SJSA1 (cell line): ENCODE data around the gene DPYSL4. TPM values are rescaled to one million over a fixed set of nuclear protein-coding genes. Genes with fewer than 3 reads are reported as not detected.

ENCODE experiments used
- DNase-seq, 2 experiments: peaks; one replicate each; pipeline ENCODE4 v3.0.0-alpha.2; 2015 to 2020; ENCODE audit warnings: low spot score in 2 of 2, low read depth in 1 of 2
- H3K27ac ChIP-seq: fragments of 250-450 bp; sonication (Bioruptor Pico); 2 replicates; pipeline ENCODE4 v1.5.1; 2020; ENCODE audit warnings: mild to moderate bottlenecking, moderate library complexity
- H3K27me3 ChIP-seq: fragments of 250-450 bp; sonication (Bioruptor Pico); replicated peaks from 2 replicates; pipeline ENCODE4 v1.5.1; 2020; ENCODE audit warnings: mild to moderate bottlenecking, moderate library complexity
- H3K36me3 ChIP-seq: fragments of 250-450 bp; sonication (Bioruptor Pico); 2 replicates; pipeline ENCODE4 v1.5.1; 2020; ENCODE audit warnings: mild to moderate bottlenecking
- H3K4me1 ChIP-seq: fragments of 250-450 bp; sonication (Bioruptor Pico); replicated peaks from 2 replicates; pipeline ENCODE4 v1.6.1; 2021; ENCODE audit warnings: mild to moderate bottlenecking
- H3K4me3 ChIP-seq: fragments of 250-450 bp; sonication (Bioruptor Pico); 2 replicates; pipeline ENCODE4 v1.5.1; 2020; ENCODE audit warnings: mild to moderate bottlenecking
- H3K9me3 ChIP-seq: fragments of 250-450 bp; sonication (Bioruptor Pico); replicated peaks from 2 replicates; pipeline ENCODE4 v1.5.1; 2020; ENCODE audit warnings: mild to moderate bottlenecking
- total RNA-seq: library from RNA; depleted of rRNA; stranded (reverse); fragments of >200 nt; shearing (Covaris generic); gene quantifications from 2 replicates; pipeline ENCODE4 v1.2.3, GENCODE V29; 2014

Gene DPYSL4
- total RNA-seq, 1 experiment from 2014 or later, result 1.3 TPM

DNA sequence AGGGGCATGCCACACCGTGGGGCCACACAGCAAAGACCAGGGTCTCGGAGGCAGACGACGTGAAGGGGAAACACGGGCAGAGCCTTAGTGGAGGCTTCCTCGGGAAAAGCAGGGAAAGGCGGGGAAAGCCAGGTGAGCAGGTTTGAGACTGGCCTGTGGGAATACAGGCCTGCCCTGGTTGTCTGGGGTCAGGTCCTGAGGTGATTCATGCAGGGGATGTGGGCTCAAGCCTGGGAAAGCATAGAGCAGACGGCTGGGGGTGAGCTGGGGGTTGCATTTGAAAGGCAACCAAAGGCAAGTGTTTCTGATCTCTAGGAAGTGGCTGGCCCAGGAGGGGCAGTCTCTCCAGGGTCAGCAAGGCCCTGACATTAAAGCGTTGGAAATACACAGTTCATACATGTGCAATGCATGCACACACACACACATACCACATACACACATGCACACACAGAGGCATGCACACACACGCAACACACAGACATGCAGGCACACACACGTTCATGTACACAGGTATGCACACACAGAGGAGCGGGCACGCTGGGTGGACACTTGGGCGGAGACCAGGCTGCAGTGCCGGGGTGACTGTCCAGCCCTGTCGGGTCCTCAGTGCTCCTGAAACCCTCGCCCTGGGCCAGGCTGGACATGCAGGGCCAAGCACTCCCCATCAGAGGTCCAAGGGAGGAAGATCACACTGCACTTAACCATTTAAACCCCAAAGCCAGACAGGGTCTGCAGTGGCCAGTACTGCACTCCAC lies 51.8 kb downstream of the DPYSL4 start:
- H3K27ac ChIP-seq, result no peak overlapping the region
- peaks cover 37% of the 10 kb centered on the region for H3K27me3 ChIP-seq

DNA sequence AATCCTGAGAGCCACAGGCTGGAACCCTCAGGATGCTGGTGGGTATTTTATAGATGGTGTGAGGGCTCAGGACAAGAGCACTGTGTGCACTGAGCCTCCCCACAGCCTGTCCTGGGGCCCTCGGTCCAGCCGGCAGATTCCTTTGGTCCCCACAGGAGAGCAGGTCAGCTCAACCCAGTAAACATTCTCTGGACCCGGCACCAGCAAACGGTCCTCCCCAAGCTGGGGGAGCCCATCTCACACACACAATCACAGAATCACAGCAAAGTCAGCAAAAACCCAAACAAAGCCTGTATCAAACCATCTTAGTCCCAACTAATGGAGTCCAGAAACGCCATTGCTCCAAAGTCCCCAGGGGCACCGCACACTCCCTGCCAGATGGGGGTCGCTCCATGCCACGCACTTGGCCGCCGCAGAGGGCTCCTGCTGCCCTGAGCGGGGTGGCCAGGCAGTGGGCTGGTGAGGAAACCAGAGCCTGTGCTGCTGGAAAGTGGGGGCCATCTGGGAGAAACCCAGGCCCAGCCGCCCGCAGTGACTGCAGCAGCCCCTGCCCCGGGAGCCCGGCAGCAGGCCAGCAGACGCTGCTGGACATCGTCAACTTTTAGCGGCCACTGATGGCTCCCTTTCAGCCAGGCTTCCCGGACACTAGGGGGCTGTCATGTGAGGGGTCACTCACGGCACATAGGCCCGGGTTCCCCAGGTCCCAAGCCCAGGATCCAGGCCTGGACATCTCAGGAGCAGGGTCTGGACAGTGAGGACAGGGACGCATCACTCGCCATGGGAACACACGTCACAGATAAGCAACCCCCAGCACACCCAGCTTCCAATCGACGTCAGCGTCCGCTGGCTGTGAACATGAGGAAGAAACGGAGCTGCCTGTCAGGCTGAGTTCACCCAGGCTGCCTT lies 52.6 kb downstream of the DPYSL4 start:
- H3K27ac ChIP-seq, result no peak overlapping the region
- no peak for DNase-seq
- peaks cover 37% of the 10 kb centered on the region for H3K27me3 ChIP-seq
- H3K36me3 ChIP-seq, result no peaks in the 10 kb centered on the region
- H3K9me3 ChIP-seq, result no peaks in the 10 kb centered on the region
- H3K4me3 ChIP-seq, result no peak overlapping the region
- H3K4me1 ChIP-seq, result no peaks in the 10 kb centered on the region

More for the DNA sequence above, 51.8 kb downstream of the DPYSL4 start:
- H3K9me3 ChIP-seq, result no peaks in the 10 kb centered on the region
- H3K4me3 ChIP-seq, result no peak overlapping the region
- no peaks in the 10 kb centered on the region for H3K4me1 ChIP-seq
- DNase-seq, result no peak
- H3K36me3 ChIP-seq, result no peaks in the 10 kb centered on the region

- Histone ChIP-seq H3K27ac (no peak overlapping the region), H3K27me3 (peaks cover 37% of the 10 kb centered on the region), H3K36me3 (no peaks in the 10 kb centered on the region), H3K9me3 (no peaks in the 10 kb centered on the region), H3K4me3 (no peak overlapping the region), H3K4me1 (no peaks in the 10 kb centered on the region)
- DNase-seq, result no peak
These were observed 53.4 kb downstream of the DPYSL4 start for GRCh38 chr10:132240156-132240555.

- no peaks in the 10 kb centered on the region for H3K9me3 ChIP-seq
- DNase-seq, result no peak
These were observed 53.8 kb downstream of the DPYSL4 start for GRCh38 chr10:132240581-132240980.

GRCh38 chr10:132241086-132241485 lies 54.3 kb downstream of the DPYSL4 start:
- Histone ChIP-seq H3K27me3 (peaks cover 37% of the 10 kb centered on the region), H3K4me3 (no peak overlapping the region), H3K36me3 (no peaks in the 10 kb centered on the region), H3K9me3 (no peaks in the 10 kb centered on the region), H3K4me1 (no peaks in the 10 kb centered on the region), H3K27ac (no peak overlapping the region)
- DNase-seq, result no peak

More at GRCh38 chr10:132240581-132240980, 53.8 kb downstream of the DPYSL4 start:
- Histone ChIP-seq H3K27ac (no peak overlapping the region), H3K4me3 (no peak overlapping the region), H3K36me3 (no peaks in the 10 kb centered on the region), H3K4me1 (no peaks in the 10 kb centered on the region), H3K27me3 (peaks cover 37% of the 10 kb centered on the region)

GRCh38 chr10:132241496-132241895 lies 54.7 kb downstream of the DPYSL4 start:
- no peaks in the 10 kb centered on the region for H3K36me3 ChIP-seq
- no peaks in the 10 kb centered on the region for H3K4me1 ChIP-seq
- H3K4me3 ChIP-seq, result no peak overlapping the region
- no peak overlapping the region for H3K27ac ChIP-seq
- peaks cover 35% of the 10 kb centered on the region for H3K27me3 ChIP-seq
- DNase-seq, result no peak
- no peaks in the 10 kb centered on the region for H3K9me3 ChIP-seq

- H3K27me3 ChIP-seq, result peaks cover 32% of the 10 kb centered on the region
- H3K9me3 ChIP-seq, result no peaks in the 10 kb centered on the region
- H3K27ac ChIP-seq, result no peak overlapping the region
- no peak overlapping the region for H3K4me3 ChIP-seq
- no peak for DNase-seq
- H3K36me3 ChIP-seq, result no peaks in the 10 kb centered on the region
- H3K4me1 ChIP-seq, result no peaks in the 10 kb centered on the region
These were observed 55.5 kb downstream of the DPYSL4 start for GRCh38 chr10:132242103-132242840.

DNA sequence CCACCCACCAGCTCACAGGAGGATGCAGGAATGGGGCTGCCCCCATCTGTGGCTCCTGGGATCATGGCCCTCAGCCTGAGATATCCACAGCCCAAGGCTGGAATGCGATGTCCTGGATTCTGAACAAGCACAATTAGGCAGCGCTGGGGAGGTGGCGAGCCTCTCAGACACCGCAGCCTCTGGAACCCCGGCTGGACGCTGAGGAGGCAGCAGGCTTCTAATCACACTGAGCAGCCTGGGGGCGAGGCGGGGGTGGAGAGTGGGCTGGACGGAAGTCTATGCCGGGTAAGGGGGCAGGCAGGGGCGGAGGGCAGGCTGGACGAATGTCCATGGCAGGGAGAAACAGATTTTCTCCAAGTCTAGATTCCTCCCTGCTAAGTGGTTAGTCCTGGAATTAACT lies 56.4 kb downstream of the DPYSL4 start:
- Histone ChIP-seq H3K27ac (no peak overlapping the region), H3K36me3 (no peaks in the 10 kb centered on the region), H3K4me3 (no peak overlapping the region), H3K9me3 (no peaks in the 10 kb centered on the region), H3K4me1 (no peaks in the 10 kb centered on the region), H3K27me3 (peaks cover 29% of the 10 kb centered on the region)
- no peak for DNase-seq

DNA sequence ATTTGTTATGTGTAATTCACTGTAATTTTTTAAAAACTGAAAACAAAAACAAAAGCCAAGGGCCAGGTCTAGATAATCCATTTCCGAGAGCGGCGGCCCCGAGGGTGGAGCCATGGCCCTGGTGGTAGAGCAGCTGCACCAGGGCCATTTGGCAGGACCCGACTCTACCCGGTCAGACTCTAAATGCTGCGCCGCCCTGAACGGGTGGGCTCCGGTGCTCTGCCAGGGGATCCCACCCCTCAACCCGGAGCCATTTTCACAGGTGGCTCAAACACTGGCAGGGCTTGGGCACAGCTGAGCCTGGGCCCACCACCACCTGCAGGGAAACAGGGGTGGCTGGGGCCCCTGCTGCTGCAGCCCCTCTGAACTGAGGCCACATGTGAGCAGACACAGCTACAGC lies 56.9 kb downstream of the DPYSL4 start:
- H3K9me3 ChIP-seq, result no peaks in the 10 kb centered on the region
- H3K27me3 ChIP-seq, result peaks cover 24% of the 10 kb centered on the region
- no peak overlapping the region for H3K27ac ChIP-seq
- H3K36me3 ChIP-seq, result no peaks in the 10 kb centered on the region
- H3K4me1 ChIP-seq, result no peaks in the 10 kb centered on the region
- no peak overlapping the region for H3K4me3 ChIP-seq
- no peak for DNase-seq

DNA sequence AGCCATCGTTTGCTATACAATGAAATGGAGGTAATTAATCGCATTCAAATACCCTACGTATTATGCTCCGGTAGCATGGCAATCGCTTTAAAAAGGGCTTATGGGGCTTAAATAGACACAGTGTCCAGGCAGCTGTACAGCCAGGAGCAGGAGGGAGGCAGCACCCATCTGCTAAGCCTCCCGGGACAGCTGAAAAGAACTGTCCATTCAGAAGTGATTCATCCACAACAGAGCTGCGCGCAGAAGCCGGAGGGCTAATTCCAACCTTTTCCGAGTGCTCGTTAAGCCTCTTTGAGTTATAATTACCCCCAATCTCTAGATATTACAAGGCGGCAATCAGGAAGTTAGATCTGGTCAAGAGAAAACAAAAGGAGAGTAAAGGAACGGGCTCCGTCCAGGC lies 58.3 kb downstream of the DPYSL4 start:
- Histone ChIP-seq H3K36me3 (no peaks in the 10 kb centered on the region), H3K27me3 (peaks cover 11% of the 10 kb centered on the region; the same call in 1 of the 2 replicates), H3K27ac (no peak overlapping the region), H3K9me3 (no peaks in the 10 kb centered on the region), H3K4me1 (no peaks in the 10 kb centered on the region), H3K4me3 (no peak overlapping the region)
- no peak for DNase-seq

GRCh38 chr10:132246296-132246695 lies 59.5 kb downstream of the DPYSL4 start:
- Histone ChIP-seq H3K27ac (no peak overlapping the region), H3K4me1 (no peaks in the 10 kb centered on the region), H3K9me3 (no peaks in the 10 kb centered on the region), H3K27me3 (0 out of 2 replicates have a peak, but pooled peaks cover 4% of the 10 kb centered on the region), H3K4me3 (no peak overlapping the region), H3K36me3 (no peaks in the 10 kb centered on the region)
- no peak for DNase-seq

GRCh38 chr10:132247943-132248342 lies 61.2 kb downstream of the DPYSL4 start:
- Histone ChIP-seq H3K9me3 (no peaks in the 10 kb centered on the region), H3K36me3 (no peaks in the 10 kb centered on the region), H3K4me3 (no peak overlapping the region), H3K27ac (no peak overlapping the region), H3K27me3 (no peaks in the 10 kb centered on the region), H3K4me1 (no peaks in the 10 kb centered on the region)
- no peak for DNase-seq

DNA sequence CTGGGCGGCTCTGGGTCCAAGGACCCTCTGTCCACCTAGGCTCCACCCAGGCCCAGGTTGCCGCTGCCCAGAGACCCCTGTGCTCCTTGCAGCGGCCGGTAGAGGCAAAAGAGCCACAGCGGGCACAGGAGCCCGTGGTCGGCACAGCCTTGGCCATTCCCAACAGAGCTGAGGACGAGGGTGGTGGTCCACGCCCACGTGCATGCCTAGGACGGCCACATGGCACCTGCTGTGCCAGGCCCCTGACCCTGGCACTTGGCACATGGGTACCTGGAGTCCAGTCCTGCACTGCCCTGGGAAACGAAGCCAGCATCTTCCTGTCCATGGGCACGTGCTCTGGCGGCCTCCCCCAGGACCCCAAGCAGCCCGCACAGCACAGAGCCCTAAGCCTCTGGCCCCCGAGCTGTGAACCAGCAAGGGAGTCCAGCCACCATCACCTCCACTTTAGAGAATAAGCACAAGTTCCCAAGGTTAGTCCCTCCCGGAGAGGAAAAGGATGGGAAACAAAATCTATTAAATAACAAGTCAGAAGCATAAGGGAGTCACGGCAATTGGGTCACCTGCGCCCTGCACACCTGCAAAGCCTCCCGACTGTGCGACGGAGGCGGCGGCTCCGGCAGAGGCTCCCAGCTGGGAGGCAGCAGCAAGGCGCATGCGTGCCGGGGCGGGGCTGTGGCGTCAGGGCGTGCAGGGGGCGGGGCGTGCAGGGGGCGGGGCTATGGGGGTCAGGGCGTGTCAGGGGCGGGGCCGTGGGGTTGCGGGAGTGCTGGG lies 61.9 kb downstream of the DPYSL4 start:
- H3K9me3 ChIP-seq, result no peaks in the 10 kb centered on the region
- H3K27me3 ChIP-seq, result no peaks in the 10 kb centered on the region
- no peak for DNase-seq
- no peak overlapping the region for H3K27ac ChIP-seq
- H3K4me1 ChIP-seq, result no peaks in the 10 kb centered on the region
- no peak overlapping the region for H3K4me3 ChIP-seq
- no peaks in the 10 kb centered on the region for H3K36me3 ChIP-seq
